Neural progenitor cell (in vitro differentiated cells): ENCODE results near the gene PRR33.

Experiments
- EZH2 ChIP-seq: fragments of 200-600 bp; sonication (generic); IDR thresholded peaks from 2 replicates; pipeline ENCODE4 v1.6.1; 2017; ENCODE audit warnings: antibody characterized with exemption, mild to moderate bottlenecking, moderate library complexity
- EZH2phosphoT487 ChIP-seq: fragments of 200-600 bp; sonication (generic); IDR thresholded peaks from 2 replicates; pipeline ENCODE4 v1.6.1; 2017; ENCODE audit warnings: antibody characterized with exemption
- TF ChIP-seq, protein P1 (sequence below): fragments of 200-600 bp; sonication (generic); IDR thresholded peaks from 2 replicates; pipeline ENCODE4 v1.5.1; 2017; ENCODE audit warnings: antibody characterized with exemption, mild to moderate bottlenecking

DNA sequence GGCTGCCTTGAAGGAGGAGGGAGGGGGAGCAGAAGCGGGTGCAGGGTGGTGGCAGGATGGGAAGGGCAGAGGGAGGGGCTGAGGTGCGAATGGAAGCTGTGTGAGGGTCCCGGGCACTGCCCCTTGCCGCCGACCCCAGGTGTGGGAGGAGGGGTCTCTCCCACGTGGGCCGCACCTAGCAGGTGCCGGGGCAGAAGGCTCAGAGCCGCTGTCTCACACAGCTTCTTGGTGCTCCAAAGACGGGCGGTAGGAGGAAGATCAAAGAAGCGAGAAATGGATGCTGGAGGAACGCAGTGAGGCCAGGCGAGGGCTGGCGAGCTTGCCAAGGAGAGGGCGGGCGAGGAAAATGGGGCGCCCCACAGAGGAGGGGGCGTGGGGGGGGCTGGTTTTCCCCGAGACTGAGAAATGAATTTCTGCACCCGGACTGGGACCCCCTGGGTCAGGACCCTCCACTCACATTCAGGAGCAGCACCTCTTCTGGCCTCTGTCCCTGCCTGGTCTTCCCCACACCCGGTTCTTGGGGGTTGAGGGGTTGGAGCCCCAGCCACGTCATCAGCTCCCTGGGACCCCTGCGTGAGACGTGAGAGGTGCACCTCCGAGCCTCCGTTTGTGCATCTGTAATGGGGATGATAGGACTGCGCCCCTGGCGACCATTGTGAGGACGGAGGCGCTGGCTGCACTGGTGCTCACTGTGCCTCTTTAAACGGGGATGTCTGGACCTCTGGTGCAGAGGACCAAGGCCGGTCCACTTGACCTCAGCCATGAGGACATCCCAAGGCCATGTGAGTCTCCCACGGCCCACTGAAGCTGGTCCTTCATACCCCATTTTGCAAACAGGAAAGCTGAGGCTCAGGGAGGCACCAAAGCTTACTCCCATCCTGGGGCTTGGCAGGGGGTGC, 22.0 kb downstream of the PRR33 start:
- TF ChIP-seq, protein P1, sequence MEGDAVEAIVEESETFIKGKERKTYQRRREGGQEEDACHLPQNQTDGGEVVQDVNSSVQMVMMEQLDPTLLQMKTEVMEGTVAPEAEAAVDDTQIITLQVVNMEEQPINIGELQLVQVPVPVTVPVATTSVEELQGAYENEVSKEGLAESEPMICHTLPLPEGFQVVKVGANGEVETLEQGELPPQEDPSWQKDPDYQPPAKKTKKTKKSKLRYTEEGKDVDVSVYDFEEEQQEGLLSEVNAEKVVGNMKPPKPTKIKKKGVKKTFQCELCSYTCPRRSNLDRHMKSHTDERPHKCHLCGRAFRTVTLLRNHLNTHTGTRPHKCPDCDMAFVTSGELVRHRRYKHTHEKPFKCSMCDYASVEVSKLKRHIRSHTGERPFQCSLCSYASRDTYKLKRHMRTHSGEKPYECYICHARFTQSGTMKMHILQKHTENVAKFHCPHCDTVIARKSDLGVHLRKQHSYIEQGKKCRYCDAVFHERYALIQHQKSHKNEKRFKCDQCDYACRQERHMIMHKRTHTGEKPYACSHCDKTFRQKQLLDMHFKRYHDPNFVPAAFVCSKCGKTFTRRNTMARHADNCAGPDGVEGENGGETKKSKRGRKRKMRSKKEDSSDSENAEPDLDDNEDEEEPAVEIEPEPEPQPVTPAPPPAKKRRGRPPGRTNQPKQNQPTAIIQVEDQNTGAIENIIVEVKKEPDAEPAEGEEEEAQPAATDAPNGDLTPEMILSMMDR = peak; percentile 37
- TF ChIP-seq EZH2 (no peak), EZH2phosphoT487 (no peak)
